Endothelial cell of umbilical vein (primary cell): ENCODE data around the gene KLHL25. TPM values are rescaled to one million over a fixed set of nuclear protein-coding genes. Genes with fewer than 3 reads are reported as not detected.

Experiments used
- BruUV-seq: library from RNA; stranded (reverse); fragments of 400-500 nt; replicated peaks from 2 replicates; lab custom pipeline; 2021; lab: Mats Ljungman, UMichigan
- CTCF ChIA-PET: fragments of 300-600, 350-600 bp; sonication (Branson Sonifier 250); formaldehyde crosslinking; loops from one replicate; lab custom pipeline; 2021; ENCODE audit warnings: antibody characterized with exemption, inconsistent platforms; lab: Charles Lee
- POLR2A ChIA-PET: fragments of 300-600, 350-600 bp; sonication (Branson Sonifier 250); formaldehyde crosslinking; loops from one replicate; lab custom pipeline; 2021; ENCODE audit warnings: antibody characterized with exemption, inconsistent platforms; lab: Charles Lee
- DNase-seq: peaks from one replicate; pipeline ENCODE4 v3.0.0-alpha.2; 2011; ENCODE audit warnings: low read depth, low spot score
- FAIRE-seq: peaks from 2 replicates; lab custom pipeline; 2011; peaks lifted over from hg19 to GRCh38; lab: Jason Lieb, UNC
- H2AFZ ChIP-seq: 2 replicates; pipeline ENCODE4 v1.6.0; 2012; ENCODE audit warnings: low read depth, low read length, control low read depth, inconsistent platforms
- H3K27ac ChIP-seq: 2 replicates; pipeline ENCODE4 v1.5.1; 2011; ENCODE audit warnings: low read depth, mild to moderate bottlenecking, control low read depth, low read length, moderate library complexity; ENCODE audit not compliant: insufficient read depth
- H3K27me3 ChIP-seq, 2 experiments: 2 replicates each; pipeline versions ENCODE4 v1.6.0 to v1.6.1; 2011; ENCODE audit warnings: low read length in 2 of 2, mixed read lengths in 1 of 2; ENCODE audit not compliant: control insufficient read depth in 2 of 2, insufficient read depth in 2 of 2
- H3K36me3 ChIP-seq, 2 experiments: 2 replicates in 1 of 2; 3 replicates in 1 of 2; pipeline ENCODE4 v1.5.1; 2011; ENCODE audit warnings: low read length in 2 of 2, mild to moderate bottlenecking in 1 of 2, moderate library complexity in 1 of 2; ENCODE audit not compliant: control insufficient read depth in 2 of 2, insufficient read depth in 2 of 2; ENCODE audit errors: extremely low read depth in 1 of 2
- H3K4me1 ChIP-seq: 3 replicates; pipeline ENCODE4 v1.5.1; 2011; ENCODE audit warnings: mild to moderate bottlenecking, low read length; ENCODE audit not compliant: control insufficient read depth, insufficient read depth; ENCODE audit errors: extremely low read depth
- H3K4me2 ChIP-seq: 2 replicates; pipeline ENCODE4 v1.6.1; 2011; ENCODE audit warnings: low read length, control low read depth, mixed read lengths; ENCODE audit not compliant: insufficient read depth
- H3K4me3 ChIP-seq, 3 experiments: fragments of 200-600 bp in 1 of 3; sonication (generic), shearing (Covaris generic) in 1 of 3; replicated peaks in 1 of 3; 2 replicates each; pipeline ENCODE4 v1.5.1; 2011 to 2016; ENCODE audit warnings: control low read depth in 3 of 3, low read length in 3 of 3, mild to moderate bottlenecking in 2 of 3, inconsistent platforms in 1 of 3, low read depth in 1 of 3, moderate library complexity in 1 of 3; ENCODE audit not compliant: insufficient read depth in 1 of 3
- H3K79me2 ChIP-seq: 2 replicates; pipeline ENCODE4 v1.6.0; 2012; ENCODE audit warnings: low read length, inconsistent platforms; ENCODE audit not compliant: control insufficient read depth, insufficient read depth
- H3K9ac ChIP-seq: replicated peaks from 2 replicates; pipeline ENCODE3; 2011; ENCODE audit warnings: low read length, control low read depth; ENCODE audit not compliant: insufficient read depth; ENCODE audit errors: extremely low read depth
- H3K9me1 ChIP-seq: replicated peaks from 3 replicates; pipeline ENCODE4 v1.6.0; 2011; ENCODE audit warnings: mild to moderate bottlenecking, low read length; ENCODE audit not compliant: control insufficient read depth, insufficient read depth; ENCODE audit errors: extremely low read depth
- H3K9me3 ChIP-seq: replicated peaks from 2 replicates; pipeline ENCODE4 v1.5.1; 2012; ENCODE audit warnings: low read length, inconsistent platforms; ENCODE audit not compliant: control insufficient read depth, insufficient read depth
- H4K20me1 ChIP-seq: replicated peaks from 2 replicates; pipeline ENCODE3; 2011; ENCODE audit warnings: mild to moderate bottlenecking, low read length; ENCODE audit not compliant: control insufficient read depth, insufficient read depth; ENCODE audit errors: extremely low read depth
- CTCF ChIP-seq, 2 donors: IDR thresholded peaks; 1 replicate in 1 of 2; 2 replicates in 1 of 2; pipeline ENCODE4 v1.5.1; 2011; ENCODE audit warnings: low read length in 2 of 2, mild to moderate bottlenecking in 2 of 2, moderate library complexity in 2 of 2, control low read depth in 1 of 2, inconsistent platforms in 1 of 2, low read depth in 1 of 2; ENCODE audit not compliant: insufficient read depth in 1 of 2; ENCODE audit errors: extremely low read depth in 1 of 2
- EZH2 ChIP-seq: IDR thresholded peaks from 2 replicates; pipeline ENCODE4 v1.6.1; 2012; ENCODE audit warnings: borderline replicate concordance, low read depth, mild to moderate bottlenecking, moderate library complexity, low read length, inconsistent platforms; ENCODE audit not compliant: severe bottlenecking
- FOS ChIP-seq: IDR thresholded peaks from 2 replicates; pipeline ENCODE4 v1.6.1; 2011; ENCODE audit warnings: mild to moderate bottlenecking, low read length, moderate library complexity, borderline replicate concordance; ENCODE audit not compliant: insufficient read depth
- GATA2 ChIP-seq: IDR thresholded peaks from 2 replicates; pipeline ENCODE4 v1.7.0; 2011; ENCODE audit warnings: low read depth, mild to moderate bottlenecking, moderate library complexity, mixed read lengths, low read length; ENCODE audit not compliant: insufficient read length, insufficient read depth
- JUN ChIP-seq: IDR thresholded peaks from 2 replicates; pipeline ENCODE4 v1.6.1; 2011; ENCODE audit warnings: borderline replicate concordance, low read depth; ENCODE audit not compliant: insufficient read length, insufficient read depth
- MYC ChIP-seq: IDR thresholded peaks from one replicate; pipeline ENCODE4 v1.6.1; 2011; ENCODE audit warnings: mild to moderate bottlenecking, low read depth, low read length
- POLR2A ChIP-seq: IDR thresholded peaks from 2 replicates; pipeline ENCODE4 v1.6.1; 2012; ENCODE audit warnings: low read depth, mild to moderate bottlenecking, control low read depth, low read length
- POLR2AphosphoS5 ChIP-seq: IDR thresholded peaks from 2 replicates; pipeline ENCODE4 v1.6.1; 2012; ENCODE audit warnings: low read depth, mild to moderate bottlenecking, control low read depth, low read length, moderate library complexity; ENCODE audit not compliant: insufficient read depth
- dilution Hi-C: fragments of 300-500 bp; cut with MboI; formaldehyde crosslinking; loops from one replicate; pipeline ENCODE4 v1.15.0; 2019; ENCODE audit warnings: low sequenced_read_pairs; ENCODE audit not compliant: extremely low pct_ligation_motif_present
- intact Hi-C: fragments of 100-400 bp; cut with micrococcal nuclease; formaldehyde crosslinking; loops from one replicate; pipeline ENCODE4 v1.10.0; 2022
- polyA plus RNA-seq, 4 experiments: library from polyadenylated mRNA; depleted of rRNA in 3 of 4; stranded (reverse) in 3 of 4; unstranded in 1 of 4; fragments of >200 nt; gene quantifications; 2 replicates each; pipeline versions ENCODE4 v1.2.1 to v1.2.3, GENCODE V29; 2011 to 2012; ENCODE audit warnings: missing spikeins in 1 of 4
- total RNA-seq: library from RNA; stranded (reverse); gene quantifications from 2 replicates; pipeline ENCODE4 v1.2.3, GENCODE V29; 2021
- TF ChIP-seq, protein P1 (sequence below): IDR thresholded peaks from 2 replicates; pipeline ENCODE4 v1.6.1; 2011; ENCODE audit not compliant: insufficient read depth, insufficient read length

Gene KLHL25
- total and polyA plus RNA-seq, 2 donors (not counting 3 experiments of a cell fraction or from before 2014, with no cell fraction given) = 5.4 to 6.4 TPM

DNA sequence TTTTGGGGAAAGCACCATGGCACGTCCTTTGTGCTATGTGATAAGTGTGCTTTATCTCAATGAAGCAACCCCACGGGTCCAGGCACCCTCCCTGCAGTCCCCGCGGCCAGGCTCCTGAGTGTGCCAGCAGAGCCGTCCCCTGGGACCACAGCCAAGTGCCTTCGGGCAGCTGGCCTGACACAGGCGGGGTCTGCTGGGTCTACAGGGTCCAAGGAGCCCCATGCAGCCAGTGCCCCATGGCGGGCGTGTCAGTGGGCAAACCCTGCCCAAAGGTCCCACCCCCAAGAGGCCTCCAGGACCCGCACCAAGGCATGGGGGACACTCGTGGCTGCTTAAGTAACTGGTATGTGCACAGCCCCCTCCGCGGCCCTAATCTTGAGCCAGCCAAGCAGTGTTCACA, 35.3 kb downstream of the KLHL25 start:
- dilution Hi-C loops (no loop called here), intact Hi-C loops (no loop called here)
- POLR2A ChIA-PET = no interaction called here
- Histone ChIP-seq H4K20me1 (no peaks in the 10 kb centered on the region), H3K9ac (no peak overlapping the region), H3K36me3 (no peaks in the 10 kb centered on the region), H3K27me3 (no peaks in the 10 kb centered on the region), H3K79me2 (no peaks in the 10 kb centered on the region), H2AFZ (no peak overlapping the region), H3K4me1 (no peaks in the 10 kb centered on the region), H3K4me3 (no peak overlapping the region), H3K9me3 (no peaks in the 10 kb centered on the region), H3K27ac (no peak overlapping the region), H3K9me1 (no peaks in the 10 kb centered on the region), H3K4me2 (no peak overlapping the region)
- no peak for DNase-seq
- CTCF ChIA-PET = no interaction called here
- FAIRE-seq = no peak
- TF ChIP-seq CTCF (IDR thresholded peaks at IDR 0.05; ENCODE audit: extremely low read depth in 1 of 2, insufficient read depth in 1 of 2, low read depth in 1 of 2, low read length in 2 of 2) (no peak), POLR2AphosphoS5 (no peak), EZH2 (no peak), MYC (no peak)
- BruUV-seq = no TSS peak

GRCh38 chr15:85758655-85758978, 36.1 kb downstream of the KLHL25 start:
- CTCF ChIA-PET = no interaction called here
- FAIRE-seq = no peak

More at GRCh38 chr15:85758655-85758978, 36.1 kb downstream of the KLHL25 start:
- dilution Hi-C loops (no loop called here), intact Hi-C loops (no loop called here)
- no peak overlapping the region for H3K9ac ChIP-seq
- DNase-seq = no peak
- TF ChIP-seq, protein P1, sequence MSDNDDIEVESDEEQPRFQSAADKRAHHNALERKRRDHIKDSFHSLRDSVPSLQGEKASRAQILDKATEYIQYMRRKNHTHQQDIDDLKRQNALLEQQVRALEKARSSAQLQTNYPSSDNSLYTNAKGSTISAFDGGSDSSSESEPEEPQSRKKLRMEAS = no peak
- TF ChIP-seq MYC (no peak), CTCF (IDR thresholded peaks at IDR 0.05; ENCODE audit: extremely low read depth in 1 of 2, insufficient read depth in 1 of 2, low read depth in 1 of 2, low read length in 2 of 2) (no peak), GATA2 (no peak), JUN (no peak), POLR2AphosphoS5 (no peak), EZH2 (no peak), FOS (no peak), POLR2A (no peak)
- H3K4me2 ChIP-seq = no peak overlapping the region
- no peak overlapping the region for H3K27ac ChIP-seq
- H3K9me3 ChIP-seq = no peaks in the 10 kb centered on the region
- H3K27me3 ChIP-seq = no peaks in the 10 kb centered on the region
- H4K20me1 ChIP-seq = no peaks in the 10 kb centered on the region
- POLR2A ChIA-PET = no interaction called here
- H2AFZ ChIP-seq = no peak overlapping the region
- no TSS peak for BruUV-seq
- H3K79me2 ChIP-seq = no peaks in the 10 kb centered on the region
- no peaks in the 10 kb centered on the region for H3K36me3 ChIP-seq
- no peaks in the 10 kb centered on the region for H3K9me1 ChIP-seq
- no peak overlapping the region for H3K4me3 ChIP-seq
- no peaks in the 10 kb centered on the region for H3K4me1 ChIP-seq
